Body of pancreas (tissue), 4 donors: ENCODE results near the gene NYNRIN. TPM values are rescaled to one million over a fixed set of nuclear protein-coding genes. Genes with fewer than 3 reads are reported as not detected.

Experiments used
- ATAC-seq: fragments of 150-250 bp; one replicate; pipeline ENCODE4 v1.9.1; 2016
- DNase-seq, 4 donors: peaks; one replicate each; pipeline ENCODE4 v3.0.0-alpha.2; 2019
- H3K27ac ChIP-seq, 4 donors: fragments of 200-600 bp; sonication (generic); 1 replicate in 3 of 4; 2 replicates in 1 of 4; pipeline versions ENCODE4 v1.5.1 to v1.6.1; 2016 to 2019; ENCODE audit warnings: mild to moderate bottlenecking in 1 of 4, mixed read lengths in 1 of 4, moderate library complexity in 1 of 4
- H3K27me3 ChIP-seq, 2 donors: fragments of 200-600 bp; sonication (generic); one replicate each; pipeline ENCODE4 v1.6.0; 2016; ENCODE audit warnings: mild to moderate bottlenecking in 1 of 2
- H3K36me3 ChIP-seq, 2 donors: fragments of 200-600 bp; sonication (generic); replicated peaks in 1 of 2; 2 replicates each; pipeline ENCODE4 v1.5.1; 2016; ENCODE audit warnings: low read depth in 2 of 2; ENCODE audit not compliant: insufficient read depth in 1 of 2
- H3K4me1 ChIP-seq: fragments of 200-600 bp; sonication (generic); one replicate; pipeline ENCODE4 v1.6.0; 2016
- H3K4me3 ChIP-seq, 2 donors: fragments of 200-600 bp; sonication (generic); 1 replicate in 1 of 2; 2 replicates in 1 of 2; pipeline ENCODE4 v1.5.1; 2016 to 2019
- H3K9me3 ChIP-seq, 3 donors: fragments of 200-600 bp; sonication (generic); 1 replicate in 2 of 3; 2 replicates in 1 of 3; pipeline ENCODE4 v1.5.1; 2016
- POLR2A ChIP-seq, 3 donors: fragments of 450-650 bp; IDR thresholded peaks; one replicate each; pipeline ENCODE4 v1.6.1; 2016; ENCODE audit warnings: antibody characterized with exemption in 3 of 3, mild to moderate bottlenecking in 2 of 3
- WGBS, 2 donors: methylation state at CpG; one replicate each; pipeline ENCODE4 v1.1.5; 2017; 5-methylcytosine and 5-hydroxymethylcytosine counted together
- intact Hi-C: fragments of 100-400 bp; cut with DNase I; formaldehyde crosslinking; loops from one replicate; pipeline ENCODE4 v1.15.1; 2023
- total RNA-seq, 2 donors: library from RNA; depleted of rRNA; stranded (reverse); fragments of >200 nt; gene quantifications; one replicate each; pipeline ENCODE4 v1.1.0, GENCODE V29; 2016
- TF ChIP-seq, protein P1 (sequence below), 7 experiments: fragments of 450-650 bp in 4 of 7; fragments of 200-600 bp in 3 of 7; sonication (generic) in 3 of 7; IDR thresholded peaks; one replicate each; pipeline ENCODE4 v1.5.1; 2016 to 2019; ENCODE audit warnings: antibody characterized with exemption in 7 of 7

Gene NYNRIN
- total RNA-seq, 2 donors from 2014 or later: 7.3 to 7.5 TPM

DNA sequence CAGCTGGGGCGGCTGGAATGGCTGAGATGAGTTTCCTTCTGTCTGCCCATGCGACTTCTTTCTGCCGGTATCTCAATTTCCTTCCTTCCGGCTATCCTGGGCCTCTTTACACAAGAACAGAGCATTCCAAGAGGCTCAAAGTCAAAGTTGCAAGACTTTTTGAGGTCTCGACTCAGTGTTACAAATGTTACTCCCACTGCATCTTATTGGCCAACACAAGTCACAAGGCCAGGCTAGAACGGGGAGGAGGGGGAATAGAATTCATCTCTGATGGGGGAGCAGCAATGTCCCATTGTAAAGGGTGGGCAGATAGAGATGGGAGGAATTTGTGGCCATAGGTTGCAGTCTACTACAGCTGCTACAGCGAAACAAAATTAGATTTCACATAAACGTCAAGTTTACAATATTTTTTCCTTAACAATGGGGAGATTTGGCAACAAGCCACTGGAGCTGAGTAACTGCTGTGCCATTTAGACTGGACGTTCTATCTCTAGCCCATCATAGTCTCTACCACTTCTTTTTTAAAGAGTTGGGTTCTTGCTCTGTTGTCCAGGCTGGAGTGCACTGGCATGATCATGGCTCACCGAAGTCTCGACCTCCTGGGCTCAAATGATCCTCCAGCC lies 9.5 kb upstream of the NYNRIN start:
- intact Hi-C loops: no loop called here
- no peak for ATAC-seq
- no peak for DNase-seq
- H3K27me3 ChIP-seq: no peaks in the 10 kb centered on the region
- H3K27ac ChIP-seq: no peak overlapping the region
- no peaks in the 10 kb centered on the region for H3K36me3 ChIP-seq
- 75 to 78% methylated on average over 11 of the region's 11 CpGs for WGBS, 2 donors
- TF ChIP-seq, protein P1, sequence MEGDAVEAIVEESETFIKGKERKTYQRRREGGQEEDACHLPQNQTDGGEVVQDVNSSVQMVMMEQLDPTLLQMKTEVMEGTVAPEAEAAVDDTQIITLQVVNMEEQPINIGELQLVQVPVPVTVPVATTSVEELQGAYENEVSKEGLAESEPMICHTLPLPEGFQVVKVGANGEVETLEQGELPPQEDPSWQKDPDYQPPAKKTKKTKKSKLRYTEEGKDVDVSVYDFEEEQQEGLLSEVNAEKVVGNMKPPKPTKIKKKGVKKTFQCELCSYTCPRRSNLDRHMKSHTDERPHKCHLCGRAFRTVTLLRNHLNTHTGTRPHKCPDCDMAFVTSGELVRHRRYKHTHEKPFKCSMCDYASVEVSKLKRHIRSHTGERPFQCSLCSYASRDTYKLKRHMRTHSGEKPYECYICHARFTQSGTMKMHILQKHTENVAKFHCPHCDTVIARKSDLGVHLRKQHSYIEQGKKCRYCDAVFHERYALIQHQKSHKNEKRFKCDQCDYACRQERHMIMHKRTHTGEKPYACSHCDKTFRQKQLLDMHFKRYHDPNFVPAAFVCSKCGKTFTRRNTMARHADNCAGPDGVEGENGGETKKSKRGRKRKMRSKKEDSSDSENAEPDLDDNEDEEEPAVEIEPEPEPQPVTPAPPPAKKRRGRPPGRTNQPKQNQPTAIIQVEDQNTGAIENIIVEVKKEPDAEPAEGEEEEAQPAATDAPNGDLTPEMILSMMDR (IDR thresholded peaks at IDR 0.05): no peak
- no peak for TF ChIP-seq POLR2A (IDR thresholded peaks at IDR 0.05)
- H3K4me3 ChIP-seq: no peak overlapping the region
- peaks cover 4% of the 10 kb centered on the region for H3K4me1 ChIP-seq
- no peaks in the 10 kb centered on the region for H3K9me3 ChIP-seq

DNA sequence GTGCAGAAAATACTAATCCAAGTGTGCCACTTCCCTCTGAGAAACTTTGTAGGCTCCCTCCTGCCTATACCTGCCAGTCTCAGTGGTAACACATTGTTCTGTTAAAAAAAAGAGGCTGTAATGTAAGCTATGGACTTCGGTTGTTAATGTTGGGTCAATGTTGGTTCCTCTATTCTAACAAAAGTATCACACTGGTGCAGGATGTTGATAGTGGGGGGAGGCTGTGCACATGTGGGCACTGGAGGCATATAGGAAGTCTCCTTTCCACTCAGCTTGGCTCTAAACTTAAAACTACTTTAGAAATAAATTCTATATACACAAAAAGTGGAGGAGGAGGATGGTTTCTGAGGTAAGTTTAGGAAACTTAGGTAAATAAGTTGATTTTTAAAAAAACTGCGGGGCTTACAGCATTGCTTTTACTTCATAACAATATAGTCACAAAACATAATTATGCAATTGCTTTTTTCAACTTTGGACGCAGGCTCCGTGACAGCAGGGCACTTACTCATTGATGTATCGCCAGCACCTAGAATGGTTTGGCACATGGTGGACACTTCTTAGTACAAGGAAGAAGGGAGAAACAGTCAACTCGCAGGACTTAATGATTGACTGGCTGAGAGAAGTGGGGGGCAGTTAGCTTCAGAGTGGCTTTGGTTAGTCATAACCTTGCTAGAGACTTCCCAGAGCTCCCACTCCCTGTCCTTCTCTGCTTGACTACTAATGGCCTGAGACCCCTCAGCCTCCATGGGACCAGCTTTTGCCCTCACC lies 7.9 kb upstream of the NYNRIN start:
- 62 to 72% methylated on average over 6 of the region's 6 CpGs for WGBS, 2 donors
- H3K4me1 ChIP-seq: peaks cover 4% of the 10 kb centered on the region
- no peak for TF ChIP-seq POLR2A (IDR thresholded peaks at IDR 0.05)
- TF ChIP-seq, protein P1 (IDR thresholded peaks at IDR 0.05): no peak
- ATAC-seq: no peak
- H3K36me3 ChIP-seq: no peaks in the 10 kb centered on the region
- no peaks in the 10 kb centered on the region for H3K27me3 ChIP-seq
- intact Hi-C loops: no loop called here
- H3K4me3 ChIP-seq: no peak overlapping the region
- no peak overlapping the region for H3K27ac ChIP-seq
- DNase-seq: no peak
- H3K9me3 ChIP-seq: no peaks in the 10 kb centered on the region

DNA sequence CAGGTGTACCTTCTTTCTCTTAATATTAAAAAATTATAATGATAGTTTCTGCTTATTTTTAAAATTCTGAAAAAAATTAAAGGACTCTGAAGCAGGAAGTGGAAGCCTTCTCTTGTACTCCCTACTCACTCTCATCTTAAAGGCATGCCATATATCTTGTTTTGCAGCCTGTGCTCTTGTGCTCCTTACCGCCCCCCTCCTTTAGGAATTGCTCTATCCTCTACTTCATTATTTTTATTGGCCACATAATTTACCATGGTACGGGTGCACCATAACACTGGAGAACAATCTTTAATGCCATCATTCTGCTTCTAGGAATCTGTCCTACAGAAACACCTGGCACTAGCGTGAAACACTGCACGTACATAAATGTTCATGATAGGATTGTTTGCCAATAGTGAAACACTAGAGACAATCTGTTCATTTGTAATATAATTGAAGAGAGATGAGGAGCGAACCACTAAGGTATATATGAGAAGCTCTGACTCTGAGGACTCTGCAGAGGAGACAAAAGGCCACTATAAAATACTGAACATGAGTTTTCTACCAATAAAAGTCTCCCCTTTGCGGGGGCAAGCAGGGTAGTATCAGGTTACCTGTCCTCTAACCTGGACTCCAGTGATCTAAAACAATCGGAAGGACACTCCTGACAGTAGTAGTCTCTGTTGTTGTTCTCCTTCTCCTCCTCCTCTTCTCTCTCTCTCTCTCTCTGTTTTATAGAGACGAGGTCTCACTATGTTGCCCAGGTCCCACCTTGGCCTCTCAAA lies 6.3 kb upstream of the NYNRIN start:
- H3K27ac ChIP-seq: no peak overlapping the region
- no peaks in the 10 kb centered on the region for H3K9me3 ChIP-seq
- DNase-seq (no peak), ATAC-seq (peak; percentile 73)
- intact Hi-C loops: no loop called here
- no peaks in the 10 kb centered on the region for H3K27me3 ChIP-seq
- 43 to 54% methylated on average over 8 of the region's 8 CpGs for WGBS, 2 donors
- no peak overlapping the region for H3K4me3 ChIP-seq
- H3K4me1 ChIP-seq: no peaks in the 10 kb centered on the region
- no peak for TF ChIP-seq POLR2A (IDR thresholded peaks at IDR 0.05)
- TF ChIP-seq, protein P1 (IDR thresholded peaks at IDR 0.05): peak in 2 of 7 experiments; percentile 8 to 18
- no peaks in the 10 kb centered on the region for H3K36me3 ChIP-seq

DNA sequence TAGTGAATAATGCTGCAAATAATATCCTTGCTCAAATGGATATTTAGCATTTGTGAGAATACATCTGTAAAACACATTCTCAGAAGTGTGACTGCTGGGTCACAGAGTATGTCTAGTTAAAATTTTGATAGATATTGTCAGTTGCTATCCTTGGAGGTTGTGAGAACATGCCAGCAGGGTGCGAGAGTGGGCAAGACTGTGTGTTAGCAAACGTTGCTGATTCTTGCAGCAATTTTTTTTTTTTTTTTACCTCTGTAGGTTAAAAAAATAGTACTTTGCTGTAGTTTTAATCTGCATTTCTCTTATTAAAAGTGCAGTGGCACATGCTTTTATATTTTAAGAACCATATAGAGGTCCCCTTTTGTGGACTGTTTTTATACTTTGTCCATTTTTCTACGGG lies 4.5 kb upstream of the NYNRIN start:
- Histone ChIP-seq H3K36me3 (no peaks in the 10 kb centered on the region), H3K27me3 (no peaks in the 10 kb centered on the region), H3K27ac (no peak overlapping the region), H3K9me3 (no peaks in the 10 kb centered on the region), H3K4me1 (peaks cover 5% of the 10 kb centered on the region), H3K4me3 (no peak overlapping the region)
- TF ChIP-seq POLR2A (IDR thresholded peaks at IDR 0.05): no peak
- TF ChIP-seq, protein P1 (IDR thresholded peaks at IDR 0.05): no peak
- no peak for DNase-seq
- intact Hi-C loops: no loop called here
- no peak for ATAC-seq
- WGBS, 2 donors: 35% methylated on average over 3 of the region's 3 CpGs
